ELR (cell line): ENCODE measurements around the gene SLC40A1.

Experiments
- DNase-seq: peaks from one replicate; pipeline ENCODE4 v3.0.0-alpha.2; 2015; ENCODE audit warnings: low read depth

SLC40A1 gene

GRCh38 chr2:189601043-189601442 lies 20.5 kb upstream of the SLC40A1 start:
- DNase-seq: peak; percentile 69

GRCh38 chr2:189599245-189599644 lies 18.7 kb upstream of the SLC40A1 start:
- no peak for DNase-seq

- DNase-seq: no peak
Observed at GRCh38 chr2:189595417-189595816, 14.8 kb upstream of the SLC40A1 start.

- no peak for DNase-seq
Observed at GRCh38 chr2:189594305-189594704, 13.7 kb upstream of the SLC40A1 start.

GRCh38 chr2:189593115-189593514 lies 12.5 kb upstream of the SLC40A1 start:
- DNase-seq: no peak

- no peak for DNase-seq
Observed at GRCh38 chr2:189592353-189592984, 11.9 kb upstream of the SLC40A1 start.

- no peak for DNase-seq
Observed at GRCh38 chr2:189587780-189588179, 7.2 kb upstream of the SLC40A1 start.

- no peak for DNase-seq
Observed at GRCh38 chr2:189585226-189585756, 4.7 kb upstream of the SLC40A1 start.

GRCh38 chr2:189584686-189585085 lies 4.1 kb upstream of the SLC40A1 start:
- DNase-seq: no peak

- no peak for DNase-seq
Observed at GRCh38 chr2:189583227-189584198, 2.9 kb upstream of the SLC40A1 start.

GRCh38 chr2:189582809-189583192 lies 2.2 kb upstream of the SLC40A1 start:
- DNase-seq: no peak

- DNase-seq: no peak
Observed at GRCh38 chr2:189582140-189582808, 1.7 kb upstream of the SLC40A1 start.

- peak; percentile 13 for DNase-seq
Observed at GRCh38 chr2:189581354-189582139, 961 bp upstream of the SLC40A1 start.

GRCh38 chr2:189580241-189580651 lies 340 bp downstream of the SLC40A1 start:
- DNase-seq: peak; percentile 29

- DNase-seq: no peak
Observed at GRCh38 chr2:189579585-189580186, 900 bp downstream of the SLC40A1 start.

- DNase-seq: no peak
Observed at GRCh38 chr2:189578272-189578950, 2.2 kb downstream of the SLC40A1 start.

- DNase-seq: no peak
Observed at GRCh38 chr2:189577121-189577520, 3.5 kb downstream of the SLC40A1 start.

- DNase-seq: no peak
Observed at GRCh38 chr2:189576396-189576795, 4.2 kb downstream of the SLC40A1 start.

GRCh38 chr2:189574793-189575475 lies 5.7 kb downstream of the SLC40A1 start:
- no peak for DNase-seq

- peak; percentile 81 for DNase-seq
Observed at GRCh38 chr2:189570570-189571031, 10.0 kb downstream of the SLC40A1 start.
